ENCODE results near the gene GAS2L3.

- TF ChIP-seq NR2F6 (IDR thresholded peaks at IDR 0.05), result no peak
- no peak for TF ChIP-seq NR2F6 (CRISPR knock-in tag; IDR thresholded peaks at IDR 0.05)
- TF ChIP-seq CTCF (CRISPR knock-in tag; IDR thresholded peaks at IDR 0.05), result no peak
- TF ChIP-seq HNF1A (IDR thresholded peaks at IDR 0.05; ENCODE audit: low read depth), result no peak
- no peak for TF ChIP-seq HNF1A (CRISPR knock-in tag; IDR thresholded peaks at IDR 0.05; ENCODE audit: borderline replicate concordance)
- no peak for TF ChIP-seq FOXA1 (IDR thresholded peaks at IDR 0.05)
- TF ChIP-seq FOXA1 (CRISPR knock-in tag; IDR thresholded peaks at IDR 0.05), result no peak
- no peak for TF ChIP-seq ZNF598 (CRISPR knock-in tag; IDR thresholded peaks at IDR 0.05; ENCODE audit: borderline replicate concordance)
Measured at GRCh38 chr12:100579844-100580243, 6.4 kb downstream of the GAS2L3 start.
